ENCODE measurements around the gene TTC24. TPM values are rescaled to one million over a fixed set of nuclear protein-coding genes. Genes with fewer than 3 reads are reported as not detected.

Gene TTC24
- polyA plus RNA-seq, 5 donors: 0.08 to 0.27 (median 0.21) TPM; not detected in 2

Other genes starting within 250 kb of the TTC24 start
- gene CCT3, start 241.4 kb upstream of the TTC24 start, polyA plus RNA-seq (ENCODE audit: insufficient read depth in 1 of 5, insufficient read length in 5 of 5, low replicate concordance in 1 of 5): 100 to 1,000 TPM; 255 to 338 (median 275) TPM
- gene TSACC, start 241.2 kb upstream of the TTC24 start, polyA plus RNA-seq (ENCODE audit: insufficient read depth in 1 of 5, insufficient read length in 5 of 5, low replicate concordance in 1 of 5): 1 to 10 TPM in 3 of 5 donors, under 1 TPM in 2; 0.60 to 1.4 (median 1.0) TPM
- 1 to 10 TPM; 2.3 to 4.1 (median 3.3) TPM for gene RHBG, start 210.5 kb upstream of the TTC24 start, polyA plus RNA-seq (ENCODE audit: insufficient read depth in 1 of 5, insufficient read length in 5 of 5, low replicate concordance in 1 of 5)
- gene MEF2D, start 78.9 kb upstream of the TTC24 start, polyA plus RNA-seq (ENCODE audit: insufficient read depth in 1 of 5, insufficient read length in 5 of 5, low replicate concordance in 1 of 5): 10 to 100 TPM; 20.3 to 38.1 (median 29.4) TPM
- gene IQGAP3, start 7.2 kb upstream of the TTC24 start, polyA plus RNA-seq (ENCODE audit: insufficient read depth in 1 of 5, insufficient read length in 5 of 5, low replicate concordance in 1 of 5): 10 to 100 TPM in 4 of 5 donors, 1 to 10 TPM in 1; 9.7 to 26.3 (median 16.4) TPM
- gene NAXE, start 12.1 kb downstream of the TTC24 start, polyA plus RNA-seq (ENCODE audit: insufficient read depth in 1 of 5, insufficient read length in 5 of 5, low replicate concordance in 1 of 5): 10 to 100 TPM; 43.2 to 70.0 (median 51.7) TPM
- gene GPATCH4, start 21.8 kb downstream of the TTC24 start, polyA plus RNA-seq (ENCODE audit: insufficient read depth in 1 of 5, insufficient read length in 5 of 5, low replicate concordance in 1 of 5): 10 to 100 TPM; 26.3 to 33.2 (median 30.6) TPM
- under 1 TPM in 3 of 5 donors, not detected in 2; 0.33 to 0.39 (median 0.33) TPM for gene HAPLN2, start 39.7 kb downstream of the TTC24 start, polyA plus RNA-seq (ENCODE audit: insufficient read depth in 1 of 5, insufficient read length in 5 of 5, low replicate concordance in 1 of 5)
- 1 to 10 TPM in 1 of 5 donors, under 1 TPM in 4; 0.40 to 1.0 (median 0.46) TPM for gene BCAN, start 62.4 kb downstream of the TTC24 start, polyA plus RNA-seq (ENCODE audit: insufficient read depth in 1 of 5, insufficient read length in 5 of 5, low replicate concordance in 1 of 5)
- 10 to 100 TPM; 49.2 to 97.6 (median 56.4) TPM for gene NES, start 97.7 kb downstream of the TTC24 start, polyA plus RNA-seq (ENCODE audit: insufficient read depth in 1 of 5, insufficient read length in 5 of 5, low replicate concordance in 1 of 5)
- gene CRABP2, start 125.9 kb downstream of the TTC24 start, polyA plus RNA-seq (ENCODE audit: insufficient read depth in 1 of 5, insufficient read length in 5 of 5, low replicate concordance in 1 of 5): 100 to 1,000 TPM in 4 of 5 donors, 10 to 100 TPM in 1; 74.4 to 168 (median 119) TPM
- 10 to 100 TPM; 30.4 to 42.0 (median 36.8) TPM for gene METTL25B, start 148.7 kb downstream of the TTC24 start, polyA plus RNA-seq (ENCODE audit: insufficient read depth in 1 of 5, insufficient read length in 5 of 5, low replicate concordance in 1 of 5)
- gene ISG20L2, start 149.0 kb downstream of the TTC24 start, polyA plus RNA-seq (ENCODE audit: insufficient read depth in 1 of 5, insufficient read length in 5 of 5, low replicate concordance in 1 of 5): 10 to 100 TPM; 37.2 to 41.4 (median 39.3) TPM
- gene MRPL24, start 161.4 kb downstream of the TTC24 start, polyA plus RNA-seq (ENCODE audit: insufficient read depth in 1 of 5, insufficient read length in 5 of 5, low replicate concordance in 1 of 5): 10 to 100 TPM; 55.1 to 62.1 (median 56.8) TPM
- gene HDGF, start 172.0 kb downstream of the TTC24 start, polyA plus RNA-seq (ENCODE audit: insufficient read depth in 1 of 5, insufficient read length in 5 of 5, low replicate concordance in 1 of 5): 100 to 1,000 TPM; 224 to 268 (median 246) TPM
- gene PRCC, start 187.8 kb downstream of the TTC24 start, polyA plus RNA-seq (ENCODE audit: insufficient read depth in 1 of 5, insufficient read length in 5 of 5, low replicate concordance in 1 of 5): 100 to 1,000 TPM in 3 of 5 donors, 10 to 100 TPM in 2; 95.0 to 105 (median 100) TPM
- under 1 TPM; 0.46 to 0.88 (median 0.55) TPM for gene SH2D2A, start 237.1 kb downstream of the TTC24 start, polyA plus RNA-seq (ENCODE audit: insufficient read depth in 1 of 5, insufficient read length in 5 of 5, low replicate concordance in 1 of 5)